HEK293 (cell line): ENCODE measurements around the gene RPN2.
A peak's percentile ranks its signal among the peaks of the same experiment; 100 is the strongest.

Experiments
- CTCF ChIA-PET: fragments of 350-600 bp; formaldehyde crosslinking; extraction: SDS; loops from one replicate; lab custom pipeline; 2021; ENCODE audit warnings: antibody characterized with exemption; lab: Yijun Ruan, JAX
- POLR2A ChIA-PET: fragments of 300-600 bp; formaldehyde crosslinking; extraction: SDS; loops from one replicate; lab custom pipeline; 2020; ENCODE audit warnings: antibody characterized with exemption, inconsistent platforms; lab: Yijun Ruan, JAX
- H3K27ac ChIP-seq: fragments of 200-500 bp; sonication (Bioruptor generic); 2 replicates; pipeline ENCODE4 v1.5.1; 2014; ENCODE audit warnings: low read depth, low read length, control low read depth, inconsistent platforms; ENCODE audit errors: extremely low read depth
- H3K36me3 ChIP-seq, 2 experiments: fragments of 200-500 bp in 1 of 2; sonication (Bioruptor generic) in 1 of 2; 1 replicate in 1 of 2; 2 replicates in 1 of 2; pipeline ENCODE4 v1.5.1; 2014 to 2017; ENCODE audit warnings: inconsistent platforms in 2 of 2, low read length in 2 of 2; ENCODE audit not compliant: control insufficient read depth in 2 of 2, insufficient read depth in 1 of 2
- H3K4me1 ChIP-seq: fragments of 200-500 bp; sonication (Bioruptor generic); 2 replicates; pipeline ENCODE4 v1.5.1; 2014; ENCODE audit warnings: mild to moderate bottlenecking, low read length, inconsistent platforms; ENCODE audit not compliant: control insufficient read depth, insufficient read depth
- H3K4me3 ChIP-seq: 2 replicates; pipeline ENCODE4 v1.5.1; 2011; ENCODE audit warnings: low read depth, mild to moderate bottlenecking, control low read depth, low read length, moderate library complexity
- H3K9me3 ChIP-seq: fragments of 200-500 bp; sonication (Bioruptor generic); 2 replicates; pipeline ENCODE4 v1.5.1; 2014; ENCODE audit warnings: low read depth, low read length, inconsistent platforms; ENCODE audit not compliant: control insufficient read depth, insufficient read depth
- ATF2 ChIP-seq: fragments of 450-650 bp; formaldehyde crosslinking; IDR thresholded peaks from 2 replicates; pipeline ENCODE4 v1.5.1; 2016; ENCODE audit warnings: missing biosample characterization, missing genetic modification characterization, low read depth
- HOXC10 ChIP-seq: sonication (generic); formaldehyde crosslinking; IDR thresholded peaks from 2 replicates; pipeline ENCODE4 v1.8.1; 2023; ENCODE audit warnings: mild to moderate bottlenecking, missing genetic modification reagents
- PRDM4 ChIP-seq: fragments of 450-650 bp; formaldehyde crosslinking; IDR thresholded peaks from 2 replicates; pipeline ENCODE4 v1.5.1; 2017; ENCODE audit warnings: missing biosample characterization, missing genetic modification characterization
- SCRT1 ChIP-seq: fragments of 450-650 bp; formaldehyde crosslinking; IDR thresholded peaks from 2 replicates; pipeline ENCODE4 v1.5.1; 2016; ENCODE audit warnings: missing biosample characterization, missing genetic modification characterization, borderline replicate concordance
- SCRT2 ChIP-seq: fragments of 450-650 bp; formaldehyde crosslinking; IDR thresholded peaks from 2 replicates; pipeline ENCODE4 v1.5.1; 2016; ENCODE audit warnings: missing biosample characterization, missing genetic modification characterization
- SP3 ChIP-seq: fragments of 450-650 bp; formaldehyde crosslinking; IDR thresholded peaks from 2 replicates; pipeline ENCODE4 v1.5.1; 2016; ENCODE audit warnings: missing biosample characterization, missing genetic modification characterization
- ZBTB21 ChIP-seq: fragments of 450-650 bp; formaldehyde crosslinking; IDR thresholded peaks from 2 replicates; pipeline ENCODE4 v1.5.1; 2017; ENCODE audit warnings: missing biosample characterization, missing genetic modification characterization
- ZNF211 ChIP-seq: fragments of 450-650 bp; formaldehyde crosslinking; IDR thresholded peaks from 2 replicates; pipeline ENCODE4 v1.5.1; 2016; ENCODE audit warnings: low read depth, missing biosample characterization, missing genetic modification characterization
- ZNF24 ChIP-seq: fragments of 450-650 bp; formaldehyde crosslinking; IDR thresholded peaks from 2 replicates; pipeline ENCODE4 v1.5.1; 2016; ENCODE audit warnings: missing biosample characterization, missing genetic modification characterization
- ZNF274 ChIP-seq, 2 experiments: fragments of 200-500 bp in 1 of 2; fragments of 450-650 bp in 1 of 2; sonication (Bioruptor generic) in 1 of 2; formaldehyde crosslinking in 1 of 2; IDR thresholded peaks; 2 replicates each; pipeline versions ENCODE4 v1.5.1 to v1.6.1; 2014 to 2016; ENCODE audit warnings: borderline replicate concordance in 1 of 2, inconsistent platforms in 1 of 2, low read length in 1 of 2, missing biosample characterization in 1 of 2, missing genetic modification characterization in 1 of 2
- ZNF335 ChIP-seq: fragments of 450-650 bp; formaldehyde crosslinking; conservative IDR thresholded peaks from 2 replicates; pipeline ENCODE4 v1.5.1; 2016; ENCODE audit warnings: missing biosample characterization, missing genetic modification characterization
- ZNF354C ChIP-seq: fragments of 450-650 bp; formaldehyde crosslinking; IDR thresholded peaks from 2 replicates; pipeline ENCODE4 v1.5.1; 2016; ENCODE audit warnings: missing biosample characterization, missing genetic modification characterization, low read depth, borderline replicate concordance
- ZNF423 ChIP-seq: fragments of 450-650 bp; formaldehyde crosslinking; IDR thresholded peaks from 2 replicates; pipeline ENCODE4 v1.5.1; 2016; ENCODE audit warnings: missing biosample characterization, missing genetic modification characterization
- ZNF48 ChIP-seq: fragments of 450-650 bp; formaldehyde crosslinking; IDR thresholded peaks from 2 replicates; pipeline ENCODE4 v1.5.1; 2016; ENCODE audit warnings: missing biosample characterization, missing genetic modification characterization
- ZNF571 ChIP-seq: fragments of 450-650 bp; formaldehyde crosslinking; IDR thresholded peaks from 2 replicates; pipeline ENCODE4 v1.5.0; 2017; ENCODE audit warnings: missing biosample characterization, missing genetic modification characterization
- ZNF670 ChIP-seq: fragments of 450-650 bp; formaldehyde crosslinking; IDR thresholded peaks from 2 replicates; pipeline ENCODE4 v1.5.1; 2016; ENCODE audit warnings: missing biosample characterization, missing genetic modification characterization, low read depth
- ZNF701 ChIP-seq: fragments of 450-650 bp; formaldehyde crosslinking; IDR thresholded peaks from 2 replicates; pipeline ENCODE4 v1.5.1; 2016; ENCODE audit warnings: missing biosample characterization, missing genetic modification characterization
- ZSCAN16 ChIP-seq: fragments of 450-650 bp; formaldehyde crosslinking; IDR thresholded peaks from 2 replicates; pipeline ENCODE4 v1.5.1; 2016; ENCODE audit warnings: missing biosample characterization, missing genetic modification characterization
- TF ChIP-seq, protein P1 (sequence below): fragments of 450-650 bp; formaldehyde crosslinking; IDR thresholded peaks from 2 replicates; pipeline ENCODE4 v1.5.1; 2017; ENCODE audit warnings: missing biosample characterization, missing genetic modification characterization
- TF ChIP-seq, protein P2 (sequence below): fragments of 450-650 bp; formaldehyde crosslinking; IDR thresholded peaks from 2 replicates; pipeline ENCODE4 v1.5.1; 2017; ENCODE audit warnings: missing biosample characterization, missing genetic modification characterization

Gene RPN2

GRCh38 chr20:37230200-37230599 is 51.1 kb downstream of the RPN2 start:
- POLR2A ChIA-PET, result no interaction called here

GRCh38 chr20:37231947-37232630 is 53.0 kb downstream of the RPN2 start:
- POLR2A ChIA-PET, result no interaction called here
- peaks cover 53 to 98% of the 10 kb centered on the region in 2 experiments for H3K36me3 ChIP-seq
- CTCF ChIA-PET, result interaction anchor here (3.0 kb wide), 1 partner anchor 37 kb away, joined by 10 read pairs; no protein-coding TSS in a partner anchor
- H3K27ac ChIP-seq, result no peak overlapping the region
- H3K4me1 ChIP-seq, result no peaks in the 10 kb centered on the region
- TF ChIP-seq ZNF335 (no peak), SCRT2 (tag by site-specific recombination) (peak; percentile 68)
- H3K4me3 ChIP-seq, result no peak overlapping the region
- H3K9me3 ChIP-seq, result no peaks in the 10 kb centered on the region

More at GRCh38 chr20:37230200-37230599, 51.1 kb downstream of the RPN2 start:
- peaks cover 51 to 100% of the 10 kb centered on the region in 2 experiments for H3K36me3 ChIP-seq
- H3K27ac ChIP-seq, result no peak overlapping the region
- CTCF ChIA-PET, result interaction anchor here (3.0 kb wide), 1 partner anchor 35 kb away, joined by 10 read pairs; no protein-coding TSS in a partner anchor
- TF ChIP-seq ZNF354C (tag by site-specific recombination), result no peak
- TF ChIP-seq ZNF423 (tag by site-specific recombination), result no peak
- TF ChIP-seq ZNF571 (tag by site-specific recombination), result no peak
- TF ChIP-seq ZNF701 (tag by site-specific recombination), result no peak
- no peak for TF ChIP-seq ZNF24 (tag by site-specific recombination)
- TF ChIP-seq ATF2 (tag by site-specific recombination), result no peak
- peak; percentile 66 for TF ChIP-seq SCRT2 (tag by site-specific recombination)
- TF ChIP-seq SCRT1 (tag by site-specific recombination), result 0 out of 2 replicates have a peak, but pooled peaks have one; percentile 43
- no peak overlapping the region for H3K4me3 ChIP-seq
- no peaks in the 10 kb centered on the region for H3K4me1 ChIP-seq
- H3K9me3 ChIP-seq, result no peaks in the 10 kb centered on the region

DNA sequence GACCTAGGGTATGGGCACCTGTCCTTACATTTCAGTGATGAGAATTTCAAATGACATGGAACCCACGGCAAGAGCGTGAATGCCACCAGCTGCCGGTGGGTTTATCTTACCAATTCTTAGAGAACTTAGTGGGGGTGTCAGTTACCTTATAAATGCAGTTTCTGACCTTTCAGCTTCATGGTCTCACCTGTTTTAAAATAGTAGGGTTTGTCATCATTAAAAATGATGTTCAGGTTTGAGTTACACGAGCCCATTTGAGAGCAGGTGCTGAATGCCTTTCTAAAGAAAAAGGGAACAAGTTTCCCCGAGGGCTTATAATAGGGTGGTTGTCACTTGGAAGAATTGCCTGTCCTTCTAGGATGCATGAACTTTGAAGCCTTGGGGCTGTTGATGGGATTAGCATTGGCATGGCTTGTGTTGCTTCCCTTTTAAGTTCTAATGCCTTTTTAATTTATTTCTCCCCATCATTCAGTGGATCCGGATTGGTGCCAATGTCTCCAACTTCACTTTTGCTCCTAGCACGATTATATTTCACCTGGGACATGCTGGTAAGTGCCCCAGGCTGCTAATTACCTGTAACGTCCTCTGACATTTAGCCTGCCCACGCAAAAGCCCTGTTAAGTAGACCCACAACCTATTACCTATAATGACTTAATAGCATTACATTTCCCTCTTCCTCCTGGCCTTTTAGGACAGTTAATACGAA is 54.6 kb downstream of the RPN2 start:
- TF ChIP-seq HOXC10 (CRISPR knock-in tag), result no peak
- TF ChIP-seq, protein P1, sequence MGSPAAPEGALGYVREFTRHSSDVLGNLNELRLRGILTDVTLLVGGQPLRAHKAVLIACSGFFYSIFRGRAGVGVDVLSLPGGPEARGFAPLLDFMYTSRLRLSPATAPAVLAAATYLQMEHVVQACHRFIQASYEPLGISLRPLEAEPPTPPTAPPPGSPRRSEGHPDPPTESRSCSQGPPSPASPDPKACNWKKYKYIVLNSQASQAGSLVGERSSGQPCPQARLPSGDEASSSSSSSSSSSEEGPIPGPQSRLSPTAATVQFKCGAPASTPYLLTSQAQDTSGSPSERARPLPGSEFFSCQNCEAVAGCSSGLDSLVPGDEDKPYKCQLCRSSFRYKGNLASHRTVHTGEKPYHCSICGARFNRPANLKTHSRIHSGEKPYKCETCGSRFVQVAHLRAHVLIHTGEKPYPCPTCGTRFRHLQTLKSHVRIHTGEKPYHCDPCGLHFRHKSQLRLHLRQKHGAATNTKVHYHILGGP (tag by site-specific recombination), result no peak
- no peak for TF ChIP-seq ZNF211 (tag by site-specific recombination)
- TF ChIP-seq PRDM4 (tag by site-specific recombination), result no peak
- TF ChIP-seq ZSCAN16 (tag by site-specific recombination), result no peak
- TF ChIP-seq, protein P2, sequence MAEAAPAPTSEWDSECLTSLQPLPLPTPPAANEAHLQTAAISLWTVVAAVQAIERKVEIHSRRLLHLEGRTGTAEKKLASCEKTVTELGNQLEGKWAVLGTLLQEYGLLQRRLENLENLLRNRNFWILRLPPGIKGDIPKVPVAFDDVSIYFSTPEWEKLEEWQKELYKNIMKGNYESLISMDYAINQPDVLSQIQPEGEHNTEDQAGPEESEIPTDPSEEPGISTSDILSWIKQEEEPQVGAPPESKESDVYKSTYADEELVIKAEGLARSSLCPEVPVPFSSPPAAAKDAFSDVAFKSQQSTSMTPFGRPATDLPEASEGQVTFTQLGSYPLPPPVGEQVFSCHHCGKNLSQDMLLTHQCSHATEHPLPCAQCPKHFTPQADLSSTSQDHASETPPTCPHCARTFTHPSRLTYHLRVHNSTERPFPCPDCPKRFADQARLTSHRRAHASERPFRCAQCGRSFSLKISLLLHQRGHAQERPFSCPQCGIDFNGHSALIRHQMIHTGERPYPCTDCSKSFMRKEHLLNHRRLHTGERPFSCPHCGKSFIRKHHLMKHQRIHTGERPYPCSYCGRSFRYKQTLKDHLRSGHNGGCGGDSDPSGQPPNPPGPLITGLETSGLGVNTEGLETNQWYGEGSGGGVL (tag by site-specific recombination), result no peak
- TF ChIP-seq ZNF48 (tag by site-specific recombination), result no peak
- no peak for TF ChIP-seq SP3
- TF ChIP-seq ZBTB21 (tag by site-specific recombination), result no peak
- no peak for TF ChIP-seq ZNF274 (IDR thresholded peaks at IDR 0.05; ENCODE audit: low read length)
- no peak for TF ChIP-seq ZNF274 (tag by site-specific recombination; IDR thresholded peaks at IDR 0.05; ENCODE audit: borderline replicate concordance)
- no peak for TF ChIP-seq ZNF670 (tag by site-specific recombination)
- Histone ChIP-seq H3K4me3 (no peak overlapping the region), H3K9me3 (no peaks in the 10 kb centered on the region), H3K4me1 (no peaks in the 10 kb centered on the region), H3K27ac (no peak overlapping the region), H3K36me3 (peaks cover 60 to 98% of the 10 kb centered on the region in 2 experiments)
- POLR2A ChIA-PET, result no interaction called here
- CTCF ChIA-PET, result interaction anchor here (1.6 kb wide), 1 partner anchor 41 kb away, joined by 4 read pairs; no protein-coding TSS in a partner anchor
